GM23338 (cell line): ENCODE results near the gene KRTAP2-2. TPM values are rescaled to one million over a fixed set of nuclear protein-coding genes. Genes with fewer than 3 reads are reported as not detected.
"Not testable (repeated sequence)": the region's sequence is repeated elsewhere in the genome, so short reads cannot be mapped to it uniquely, and the experiment has no call there.

Experiments
- ATAC-seq: fragments of 200-7000 bp; cut with Tn5 transposase; 3 replicates; pipeline ENCODE4 v1.9.1; 2020
- DNase-seq: peaks from one replicate; pipeline ENCODE4 v3.0.0-alpha.2; 2015; ENCODE audit warnings: low spot score
- H2AFZ ChIP-seq: fragments of 200-600 bp; sonication (generic); 2 replicates; pipeline ENCODE4 v1.8.0; 2016; ENCODE audit warnings: antibody characterized with exemption, mild to moderate bottlenecking, moderate library complexity
- H3F3A ChIP-seq: fragments of 200-600 bp; sonication (generic); replicated peaks from 2 replicates; pipeline ENCODE4 v1.8.0; 2017; ENCODE audit warnings: antibody characterized with exemption, mixed run types, low read depth
- H3K27ac ChIP-seq: fragments of 200-600 bp; sonication (generic); 2 replicates; pipeline ENCODE4 v1.6.1; 2016; ENCODE audit warnings: low read depth
- H3K27me3 ChIP-seq: fragments of 200-600 bp; sonication (generic); 2 replicates; pipeline ENCODE4 v1.8.0; 2016; ENCODE audit warnings: mild to moderate bottlenecking, mixed run types, moderate library complexity; ENCODE audit not compliant: insufficient read depth
- H3K36me3 ChIP-seq: fragments of 200-600 bp; sonication (generic); 2 replicates; pipeline ENCODE4 v1.8.0; 2016; ENCODE audit warnings: mild to moderate bottlenecking; ENCODE audit not compliant: insufficient read depth
- H3K4me1 ChIP-seq: fragments of 200-600 bp; sonication (generic); 2 replicates; pipeline ENCODE4 v1.8.0; 2016; ENCODE audit warnings: mild to moderate bottlenecking, moderate library complexity; ENCODE audit not compliant: insufficient read depth
- H3K4me2 ChIP-seq: fragments of 200-600 bp; sonication (generic); 2 replicates; pipeline ENCODE4 v1.7.1; 2017; ENCODE audit warnings: mixed run types
- H3K4me3 ChIP-seq: fragments of 200-600 bp; sonication (generic); 2 replicates; pipeline ENCODE4 v1.6.1; 2016; ENCODE audit warnings: mixed run types
- H3K79me2 ChIP-seq: fragments of 200-600 bp; sonication (generic); replicated peaks from 2 replicates; pipeline ENCODE4 v1.8.0; 2017; ENCODE audit warnings: mild to moderate bottlenecking; ENCODE audit not compliant: insufficient read depth
- H3K9me2 ChIP-seq: fragments of 200-600 bp; sonication (generic); 2 replicates; pipeline ENCODE4 v1.8.0; 2017; ENCODE audit not compliant: insufficient read depth
- H4K20me1 ChIP-seq: fragments of 200-600 bp; sonication (generic); replicated peaks from 2 replicates; pipeline ENCODE4 v1.8.0; 2017; ENCODE audit warnings: mild to moderate bottlenecking; ENCODE audit not compliant: insufficient read depth
- H3K27ac Mint-ChIP-seq: 2 replicates; pipeline ENCODE4 v1.8.0; 2020; ENCODE audit warnings: inconsistent platforms, mild to moderate bottlenecking, moderate library complexity, mixed read lengths
- H3K27me3 Mint-ChIP-seq: 3 replicates; pipeline ENCODE4 v1.8.0; 2022; ENCODE audit warnings: low read depth, mild to moderate bottlenecking, moderate library complexity, mixed read lengths, inconsistent platforms; ENCODE audit not compliant: insufficient read depth, poor library complexity
- H3K36me3 Mint-ChIP-seq: 3 replicates; pipeline ENCODE4 v1.8.0; 2021; ENCODE audit warnings: low read depth, mild to moderate bottlenecking, inconsistent platforms, moderate library complexity, mixed read lengths
- H3K4me1 Mint-ChIP-seq: 3 replicates; pipeline ENCODE4 v1.8.0; 2020; ENCODE audit warnings: mild to moderate bottlenecking, inconsistent platforms, mixed read lengths
- H3K4me3 Mint-ChIP-seq: 3 replicates; pipeline ENCODE4 v1.8.0; 2021; ENCODE audit warnings: moderate library complexity, mild to moderate bottlenecking, inconsistent platforms, mixed read lengths
- H3K9me3 Mint-ChIP-seq: 3 replicates; pipeline ENCODE4 v1.8.0; 2020; ENCODE audit warnings: moderate library complexity, mild to moderate bottlenecking, inconsistent platforms, mixed read lengths
- CTCF ChIP-seq, 2 experiments: fragments of 200-600 bp in 1 of 2; sonication (generic) in 1 of 2; conservative IDR thresholded peaks; 2 replicates each; pipeline versions ENCODE4 v1.5.1 to v1.6.1; 2016 to 2017; ENCODE audit warnings: antibody characterized with exemption in 2 of 2, low read depth in 2 of 2, mild to moderate bottlenecking in 2 of 2, moderate library complexity in 1 of 2
- ETS1 ChIP-seq: IDR thresholded peaks from 2 replicates; pipeline ENCODE4 v1.6.1; 2016; ENCODE audit warnings: antibody characterized with exemption
- EZH2phosphoT487 ChIP-seq: fragments of 200-600 bp; sonication (generic); IDR thresholded peaks from one replicate; pipeline ENCODE4 v1.8.1; 2018; ENCODE audit warnings: antibody characterized with exemption; ENCODE audit not compliant: unreplicated experiment
- JUNB ChIP-seq: IDR thresholded peaks from one replicate; pipeline ENCODE4 v1.6.1; 2016; ENCODE audit warnings: antibody characterized with exemption; ENCODE audit not compliant: unreplicated experiment
- NANOG ChIP-seq: IDR thresholded peaks from 2 replicates; pipeline ENCODE4 v1.6.1; 2016; ENCODE audit warnings: antibody characterized with exemption, borderline replicate concordance
- ZNF114 ChIP-seq: fragments of 250-450 bp; sonication (Bioruptor Pico); IDR thresholded peaks from 2 replicates; pipeline ENCODE4 v1.5.0; 2020; ENCODE audit warnings: mild to moderate bottlenecking, moderate library complexity
- ZNF331 ChIP-seq: fragments of 250-450 bp; sonication (Bioruptor Pico); IDR thresholded peaks from 2 replicates; pipeline ENCODE4 v1.5.0; 2020; ENCODE audit warnings: low read depth, mild to moderate bottlenecking, moderate library complexity
- ZNF462 ChIP-seq: fragments of 250-450 bp; sonication (Bioruptor Pico); IDR thresholded peaks from 2 replicates; pipeline ENCODE4 v1.5.0; 2020; ENCODE audit warnings: mild to moderate bottlenecking, moderate library complexity
- polyA plus RNA-seq: library from polyadenylated mRNA; unstranded; fragments of >200 nt; fragmentation: Nextera tagmentation; extraction: Ambion mirVana; gene quantifications from 2 replicates; pipeline ENCODE4 v1.2.1, GENCODE V29; 2016
- total RNA-seq: library from RNA; depleted of rRNA; stranded (reverse); fragments of >200 nt; shearing (Covaris generic); gene quantifications from 2 replicates; pipeline ENCODE4 v1.2.3, GENCODE V29; 2014

The KRTAP2-2 gene
- total and polyA plus RNA-seq, 2 experiments from 2014 or later = not detected

- no peak for TF ChIP-seq CTCF (conservative IDR thresholded peaks at IDR 0.05; ENCODE audit: low read depth in 2 of 2)
Measured at GRCh38 chr17:41101586-41102259, 46.7 kb upstream of the KRTAP2-2 start, which contains the start of gene KRTAP4-16 (continued).

GRCh38 chr17:41099682-41100480 is 44.9 kb upstream of the KRTAP2-2 start:
- H3K27ac Mint-ChIP-seq, H3K27me3 ChIP-seq, H2AFZ ChIP-seq, H3K79me2 ChIP-seq, H3K9me2 ChIP-seq, H3K27ac ChIP-seq, H3K36me3 Mint-ChIP-seq, ATAC-seq, H4K20me1 ChIP-seq, H3K4me2 ChIP-seq, H3K4me1 ChIP-seq, H3K9me3 Mint-ChIP-seq, H3K27me3 Mint-ChIP-seq, DNase-seq, H3K4me3 Mint-ChIP-seq, H3K36me3 ChIP-seq, H3K4me3 ChIP-seq, H3F3A ChIP-seq: not testable (repeated sequence)
- peaks cover 32% of the 10 kb centered on the region for H3K4me1 Mint-ChIP-seq

- no peak for ATAC-seq
- Histone ChIP-seq H3K27me3 (no peaks in the 10 kb centered on the region), H3K4me1 (peaks cover 7% of the 10 kb centered on the region), H3K36me3 (no peaks in the 10 kb centered on the region), H3K4me3 (no peak overlapping the region), H4K20me1 (no peaks in the 10 kb centered on the region), H3K79me2 (no peaks in the 10 kb centered on the region), H3K27ac (no peak overlapping the region), H3K4me2 (no peak overlapping the region), H3F3A (no peaks in the 10 kb centered on the region), H3K9me2 (no peaks in the 10 kb centered on the region), H2AFZ (no peak overlapping the region)
- H3K4me1 Mint-ChIP-seq = peaks cover 32% of the 10 kb centered on the region
- H3K36me3 Mint-ChIP-seq = peaks cover 11% of the 10 kb centered on the region; the same call in 2 of the 3 replicates
- peaks cover 11% of the 10 kb centered on the region; the same call in 2 of the 3 replicates for H3K9me3 Mint-ChIP-seq
- no peak overlapping the region for H3K4me3 Mint-ChIP-seq
- H3K27me3 Mint-ChIP-seq = peaks cover 2% of the 10 kb centered on the region
- H3K27ac Mint-ChIP-seq = no peak overlapping the region
- DNase-seq = no peak
- TF ChIP-seq NANOG = no peak
- TF ChIP-seq ZNF462 (CRISPR knock-in tag) = no peak
- TF ChIP-seq JUNB = no peak
- TF ChIP-seq ZNF114 = no peak
- no peak for TF ChIP-seq ZNF331 (CRISPR knock-in tag)
- TF ChIP-seq ETS1 = no peak
- TF ChIP-seq EZH2phosphoT487 = no peak
Measured at GRCh38 chr17:41098481-41098880, 43.5 kb upstream of the KRTAP2-2 start.
